HepG2 (cell line): ENCODE measurements around the gene LMOD1. TPM values are rescaled to one million over a fixed set of nuclear protein-coding genes. Genes with fewer than 3 reads are reported as not detected.

ENCODE experiments used
- CSRNP2 ChIP-seq: sonication (generic); formaldehyde crosslinking; conservative IDR thresholded peaks from 2 replicates; pipeline ENCODE4 v1.8.0; 2022; ENCODE audit warnings: low read depth, missing genetic modification reagents
- ELF3 ChIP-seq: IDR thresholded peaks from 2 replicates; pipeline ENCODE4 v1.6.1; 2016; ENCODE audit warnings: missing genetic modification reagents, missing compliant biosample characterization
- ERF ChIP-seq: IDR thresholded peaks from 2 replicates; pipeline ENCODE4 v1.6.1; 2018; ENCODE audit warnings: missing biosample characterization, missing genetic modification reagents
- HNRNPK ChIP-seq: fragments of 200-400 bp; formaldehyde crosslinking; IDR thresholded peaks from 2 replicates; pipeline ENCODE4 v1.6.1; 2018; ENCODE audit warnings: low read length, low read depth, moderate library complexity, mild to moderate bottlenecking; ENCODE audit not compliant: poor library complexity, severe bottlenecking
- MTA1 ChIP-seq: sonication (generic); formaldehyde crosslinking; IDR thresholded peaks from 2 replicates; pipeline ENCODE4 v1.4.0; 2020; ENCODE audit warnings: missing genetic modification reagents, mild to moderate bottlenecking, borderline replicate concordance
- NFKBIZ ChIP-seq: IDR thresholded peaks from 2 replicates; pipeline ENCODE4 v1.6.1; 2018; ENCODE audit warnings: missing genetic modification reagents, missing compliant biosample characterization
- RARA ChIP-seq: IDR thresholded peaks from 2 replicates; pipeline ENCODE4 v1.6.1; 2016; ENCODE audit warnings: missing genetic modification reagents, missing compliant biosample characterization
- ZFP1 ChIP-seq: IDR thresholded peaks from 2 replicates; pipeline ENCODE4 v1.6.1; 2016
- ZMYM4 ChIP-seq: sonication (generic); formaldehyde crosslinking; IDR thresholded peaks from 2 replicates; pipeline ENCODE4 v1.8.1; 2023; ENCODE audit warnings: mild to moderate bottlenecking, missing genetic modification reagents
- ZNF274 ChIP-seq: sonication (generic); formaldehyde crosslinking; IDR thresholded peaks from 2 replicates; pipeline ENCODE4 v1.5.1; 2020; ENCODE audit warnings: mild to moderate bottlenecking, missing genetic modification reagents
- polyA plus RNA-seq, 8 experiments: library from polyadenylated mRNA; depleted of rRNA in 3 of 8; stranded (reverse) in 7 of 8; unstranded in 1 of 8; fragments of >200 nt; fragmentation: Illumina TruSeq in 4 of 8; extraction: Trizol in 4 of 8; gene quantifications; 2 replicates each; pipeline versions ENCODE4 v1.2.1 to v1.2.3, GENCODE V29; 2011 to 2016; ENCODE audit warnings: low read depth in 4 of 8, missing spikeins in 1 of 8, mixed read lengths in 1 of 8; ENCODE audit not compliant: insufficient read depth in 1 of 8
- total RNA-seq, 5 experiments: library from RNA; depleted of rRNA; stranded (reverse); fragments of >200 nt; fragmentation: Illumina TruSeq; extraction: Trizol; gene quantifications; 2 replicates each; pipeline ENCODE4 v1.2.3, GENCODE V29; 2016; ENCODE audit warnings: low read depth in 1 of 5
- TF ChIP-seq, protein P1 (sequence below): sonication (generic); formaldehyde crosslinking; IDR thresholded peaks from 2 replicates; pipeline ENCODE4 v1.4.0; 2020; ENCODE audit warnings: mild to moderate bottlenecking, missing genetic modification reagents, borderline replicate concordance
- TF ChIP-seq, protein P2 (sequence below): sonication (generic); formaldehyde crosslinking; IDR thresholded peaks from 2 replicates; pipeline ENCODE4 v1.5.0; 2020; ENCODE audit warnings: missing genetic modification reagents
- TF ChIP-seq, protein P3 (sequence below): sonication (generic); formaldehyde crosslinking; IDR thresholded peaks from 2 replicates; pipeline ENCODE4 v1.5.1; 2020; ENCODE audit warnings: mild to moderate bottlenecking, moderate library complexity, missing genetic modification reagents
- TF ChIP-seq, protein P4 (sequence below): sonication (generic); formaldehyde crosslinking; IDR thresholded peaks from 2 replicates; pipeline ENCODE4 v1.5.0; 2020; ENCODE audit warnings: mild to moderate bottlenecking, missing genetic modification reagents, borderline replicate concordance

The LMOD1 gene
- total and polyA plus RNA-seq, 2 of the 13 experiments (the other 11 are each of a cell fraction or from before 2014, with no cell fraction given), result not detected

GRCh38 chr1:201983380-201983805 lies 37.0 kb upstream of the LMOD1 start (continued):
- TF ChIP-seq, protein P1, sequence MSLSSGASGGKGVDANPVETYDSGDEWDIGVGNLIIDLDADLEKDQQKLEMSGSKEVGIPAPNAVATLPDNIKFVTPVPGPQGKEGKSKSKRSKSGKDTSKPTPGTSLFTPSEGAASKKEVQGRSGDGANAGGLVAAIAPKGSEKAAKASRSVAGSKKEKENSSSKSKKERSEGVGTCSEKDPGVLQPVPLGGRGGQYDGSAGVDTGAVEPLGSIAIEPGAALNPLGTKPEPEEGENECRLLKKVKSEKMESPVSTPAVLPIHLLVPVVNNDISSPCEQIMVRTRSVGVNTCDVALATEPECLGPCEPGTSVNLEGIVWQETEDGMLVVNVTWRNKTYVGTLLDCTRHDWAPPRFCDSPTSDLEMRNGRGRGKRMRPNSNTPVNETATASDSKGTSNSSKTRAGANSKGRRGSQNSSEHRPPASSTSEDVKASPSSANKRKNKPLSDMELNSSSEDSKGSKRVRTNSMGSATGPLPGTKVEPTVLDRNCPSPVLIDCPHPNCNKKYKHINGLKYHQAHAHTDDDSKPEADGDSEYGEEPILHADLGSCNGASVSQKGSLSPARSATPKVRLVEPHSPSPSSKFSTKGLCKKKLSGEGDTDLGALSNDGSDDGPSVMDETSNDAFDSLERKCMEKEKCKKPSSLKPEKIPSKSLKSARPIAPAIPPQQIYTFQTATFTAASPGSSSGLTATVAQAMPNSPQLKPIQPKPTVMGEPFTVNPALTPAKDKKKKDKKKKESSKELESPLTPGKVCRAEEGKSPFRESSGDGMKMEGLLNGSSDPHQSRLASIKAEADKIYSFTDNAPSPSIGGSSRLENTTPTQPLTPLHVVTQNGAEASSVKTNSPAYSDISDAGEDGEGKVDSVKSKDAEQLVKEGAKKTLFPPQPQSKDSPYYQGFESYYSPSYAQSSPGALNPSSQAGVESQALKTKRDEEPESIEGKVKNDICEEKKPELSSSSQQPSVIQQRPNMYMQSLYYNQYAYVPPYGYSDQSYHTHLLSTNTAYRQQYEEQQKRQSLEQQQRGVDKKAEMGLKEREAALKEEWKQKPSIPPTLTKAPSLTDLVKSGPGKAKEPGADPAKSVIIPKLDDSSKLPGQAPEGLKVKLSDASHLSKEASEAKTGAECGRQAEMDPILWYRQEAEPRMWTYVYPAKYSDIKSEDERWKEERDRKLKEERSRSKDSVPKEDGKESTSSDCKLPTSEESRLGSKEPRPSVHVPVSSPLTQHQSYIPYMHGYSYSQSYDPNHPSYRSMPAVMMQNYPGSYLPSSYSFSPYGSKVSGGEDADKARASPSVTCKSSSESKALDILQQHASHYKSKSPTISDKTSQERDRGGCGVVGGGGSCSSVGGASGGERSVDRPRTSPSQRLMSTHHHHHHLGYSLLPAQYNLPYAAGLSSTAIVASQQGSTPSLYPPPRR (CRISPR knock-in tag), result no peak
- TF ChIP-seq ZFP1 (CRISPR knock-in tag) (no peak), ZMYM4 (peak; percentile 36; the same call in 1 of the 2 replicates), MTA1 (CRISPR knock-in tag) (no peak), ZNF274 (CRISPR knock-in tag) (0 out of 2 replicates have a peak, but pooled peaks have one; percentile 21), RARA (CRISPR knock-in tag) (no peak), ERF (CRISPR knock-in tag) (no peak), NFKBIZ (no peak), HNRNPK (no peak), CSRNP2 (CRISPR knock-in tag) (no peak), ELF3 (CRISPR knock-in tag) (no peak)
- TF ChIP-seq, protein P2, sequence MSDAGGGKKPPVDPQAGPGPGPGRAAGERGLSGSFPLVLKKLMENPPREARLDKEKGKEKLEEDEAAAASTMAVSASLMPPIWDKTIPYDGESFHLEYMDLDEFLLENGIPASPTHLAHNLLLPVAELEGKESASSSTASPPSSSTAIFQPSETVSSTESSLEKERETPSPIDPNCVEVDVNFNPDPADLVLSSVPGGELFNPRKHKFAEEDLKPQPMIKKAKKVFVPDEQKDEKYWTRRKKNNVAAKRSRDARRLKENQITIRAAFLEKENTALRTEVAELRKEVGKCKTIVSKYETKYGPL (CRISPR knock-in tag), result no peak
- TF ChIP-seq, protein P3, sequence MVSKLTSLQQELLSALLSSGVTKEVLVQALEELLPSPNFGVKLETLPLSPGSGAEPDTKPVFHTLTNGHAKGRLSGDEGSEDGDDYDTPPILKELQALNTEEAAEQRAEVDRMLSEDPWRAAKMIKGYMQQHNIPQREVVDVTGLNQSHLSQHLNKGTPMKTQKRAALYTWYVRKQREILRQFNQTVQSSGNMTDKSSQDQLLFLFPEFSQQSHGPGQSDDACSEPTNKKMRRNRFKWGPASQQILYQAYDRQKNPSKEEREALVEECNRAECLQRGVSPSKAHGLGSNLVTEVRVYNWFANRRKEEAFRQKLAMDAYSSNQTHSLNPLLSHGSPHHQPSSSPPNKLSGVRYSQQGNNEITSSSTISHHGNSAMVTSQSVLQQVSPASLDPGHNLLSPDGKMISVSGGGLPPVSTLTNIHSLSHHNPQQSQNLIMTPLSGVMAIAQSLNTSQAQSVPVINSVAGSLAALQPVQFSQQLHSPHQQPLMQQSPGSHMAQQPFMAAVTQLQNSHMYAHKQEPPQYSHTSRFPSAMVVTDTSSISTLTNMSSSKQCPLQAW (CRISPR knock-in tag), result 0 out of 2 replicates have a peak, but pooled peaks have one; percentile 49
- TF ChIP-seq, protein P4, sequence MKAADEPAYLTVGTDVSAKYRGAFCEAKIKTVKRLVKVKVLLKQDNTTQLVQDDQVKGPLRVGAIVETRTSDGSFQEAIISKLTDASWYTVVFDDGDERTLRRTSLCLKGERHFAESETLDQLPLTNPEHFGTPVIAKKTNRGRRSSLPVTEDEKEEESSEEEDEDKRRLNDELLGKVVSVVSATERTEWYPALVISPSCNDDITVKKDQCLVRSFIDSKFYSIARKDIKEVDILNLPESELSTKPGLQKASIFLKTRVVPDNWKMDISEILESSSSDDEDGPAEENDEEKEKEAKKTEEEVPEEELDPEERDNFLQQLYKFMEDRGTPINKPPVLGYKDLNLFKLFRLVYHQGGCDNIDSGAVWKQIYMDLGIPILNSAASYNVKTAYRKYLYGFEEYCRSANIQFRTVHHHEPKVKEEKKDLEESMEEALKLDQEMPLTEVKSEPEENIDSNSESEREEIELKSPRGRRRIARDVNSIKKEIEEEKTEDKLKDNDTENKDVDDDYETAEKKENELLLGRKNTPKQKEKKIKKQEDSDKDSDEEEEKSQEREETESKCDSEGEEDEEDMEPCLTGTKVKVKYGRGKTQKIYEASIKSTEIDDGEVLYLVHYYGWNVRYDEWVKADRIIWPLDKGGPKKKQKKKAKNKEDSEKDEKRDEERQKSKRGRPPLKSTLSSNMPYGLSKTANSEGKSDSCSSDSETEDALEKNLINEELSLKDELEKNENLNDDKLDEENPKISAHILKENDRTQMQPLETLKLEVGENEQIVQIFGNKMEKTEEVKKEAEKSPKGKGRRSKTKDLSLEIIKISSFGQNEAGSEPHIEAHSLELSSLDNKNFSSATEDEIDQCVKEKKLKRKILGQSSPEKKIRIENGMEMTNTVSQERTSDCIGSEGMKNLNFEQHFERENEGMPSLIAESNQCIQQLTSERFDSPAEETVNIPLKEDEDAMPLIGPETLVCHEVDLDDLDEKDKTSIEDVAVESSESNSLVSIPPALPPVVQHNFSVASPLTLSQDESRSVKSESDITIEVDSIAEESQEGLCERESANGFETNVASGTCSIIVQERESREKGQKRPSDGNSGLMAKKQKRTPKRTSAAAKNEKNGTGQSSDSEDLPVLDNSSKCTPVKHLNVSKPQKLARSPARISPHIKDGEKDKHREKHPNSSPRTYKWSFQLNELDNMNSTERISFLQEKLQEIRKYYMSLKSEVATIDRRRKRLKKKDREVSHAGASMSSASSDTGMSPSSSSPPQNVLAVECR (CRISPR knock-in tag), result no peak
